ENCODE results near the gene USP24. TPM values are rescaled to one million over a fixed set of nuclear protein-coding genes. Genes with fewer than 3 reads are reported as not detected.

Gene USP24
- total RNA-seq, 1 donor: 44.0 TPM

- TF ChIP-seq CTCF (IDR thresholded peaks at IDR 0.05; ENCODE audit: insufficient read depth, low read depth, low read length): no peak
- no peak for DNase-seq (ENCODE audit: low read depth)
- H3K4me3 ChIP-seq (ENCODE audit: low read depth, low read length): no peak overlapping the region
Measured at GRCh38 chr1:55065648-55066047, 149.5 kb downstream of the USP24 start.

DNA sequence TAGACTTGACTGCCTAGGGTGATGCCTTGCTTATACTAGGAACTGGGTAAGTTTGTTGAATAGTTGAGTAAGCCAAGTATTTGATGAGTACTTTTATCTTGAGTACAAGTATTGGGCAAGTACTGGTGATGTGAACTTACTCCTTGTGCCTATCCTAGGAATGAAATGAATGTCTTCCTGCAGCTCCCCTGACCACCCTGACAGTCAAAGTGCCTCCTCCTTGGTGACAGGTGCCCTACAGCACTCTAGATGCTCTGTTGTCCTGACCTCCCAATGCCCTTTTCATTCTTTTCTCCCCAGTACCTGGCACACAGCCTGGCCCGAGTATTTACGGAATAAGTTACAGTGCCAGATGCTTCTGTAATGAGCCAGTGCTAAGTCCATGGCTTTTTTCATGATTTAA is 150.3 kb downstream of the USP24 start:
- H3K4me3 ChIP-seq (ENCODE audit: low read depth, low read length): no peak overlapping the region
- TF ChIP-seq CTCF (IDR thresholded peaks at IDR 0.05; ENCODE audit: insufficient read depth, low read depth, low read length): no peak
- peak; percentile 54 for DNase-seq (ENCODE audit: low read depth)

DNA sequence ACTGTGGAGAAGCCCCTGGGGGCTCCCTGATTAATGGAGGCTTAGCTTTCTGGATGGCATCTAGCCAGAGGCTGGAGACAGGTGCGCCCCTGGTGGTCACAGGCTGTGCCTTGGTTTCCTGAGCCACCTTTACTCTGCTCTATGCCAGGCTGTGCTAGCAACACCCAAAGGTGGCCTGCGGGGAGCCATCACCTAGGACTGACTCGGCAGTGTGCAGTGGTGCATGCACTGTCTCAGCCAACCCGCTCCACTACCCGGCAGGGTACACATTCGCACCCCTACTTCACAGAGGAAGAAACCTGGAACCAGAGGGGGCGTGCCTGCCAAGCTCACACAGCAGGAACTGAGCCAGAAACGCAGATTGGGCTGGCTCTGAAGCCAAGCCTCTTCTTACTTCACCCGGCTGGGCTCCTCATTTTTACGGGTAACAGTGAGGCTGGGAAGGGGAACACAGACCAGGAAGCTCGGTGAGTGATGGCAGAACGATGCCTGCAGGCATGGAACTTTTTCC is 151.0 kb downstream of the USP24 start:
- TF ChIP-seq CTCF (IDR thresholded peaks at IDR 0.05; ENCODE audit: insufficient read depth, low read depth, low read length): no peak
- no peak overlapping the region for H3K4me3 ChIP-seq (ENCODE audit: low read depth, low read length)
- peak; percentile 20 for DNase-seq (ENCODE audit: low read depth)

GRCh38 chr1:55063577-55063942 is 151.6 kb downstream of the USP24 start:
- DNase-seq (ENCODE audit: low read depth): no peak
- no peak for TF ChIP-seq CTCF (IDR thresholded peaks at IDR 0.05; ENCODE audit: insufficient read depth, low read depth, low read length)
- no peak overlapping the region for H3K4me3 ChIP-seq (ENCODE audit: low read depth, low read length)

- no peak for TF ChIP-seq CTCF (IDR thresholded peaks at IDR 0.05; ENCODE audit: insufficient read depth, low read depth, low read length)
- no peak overlapping the region for H3K4me3 ChIP-seq (ENCODE audit: low read depth, low read length)
- DNase-seq (ENCODE audit: low read depth): no peak
Measured at GRCh38 chr1:55062801-55063576, 152.2 kb downstream of the USP24 start.

GRCh38 chr1:55061706-55062321 is 153.3 kb downstream of the USP24 start:
- no peak for DNase-seq (ENCODE audit: low read depth)
- no peak for TF ChIP-seq CTCF (IDR thresholded peaks at IDR 0.05; ENCODE audit: insufficient read depth, low read depth, low read length)
- no peak overlapping the region for H3K4me3 ChIP-seq (ENCODE audit: low read depth, low read length)
